Esophagus squamous epithelium (tissue), 5 donors: ENCODE measurements around the gene LPO. TPM values are rescaled to one million over a fixed set of nuclear protein-coding genes. Genes with fewer than 3 reads are reported as not detected.

ENCODE experiments used
- DNase-seq: peaks from one replicate; lab custom pipeline; 2025; lab: John Stamatoyannopoulos, UW
- H3K27ac ChIP-seq, 4 donors: fragments of 200-600 bp; sonication (generic); one replicate each; pipeline ENCODE4 v1.5.1; 2016 to 2019; ENCODE audit warnings: mild to moderate bottlenecking in 1 of 4
- H3K27me3 ChIP-seq, 4 donors: fragments of 200-600 bp; sonication (generic); 1 replicate in 3 of 4; 2 replicates in 1 of 4; pipeline versions ENCODE4 v1.5.1 to v1.6.0; 2017 to 2021; ENCODE audit warnings: antibody characterized with exemption in 1 of 4
- H3K36me3 ChIP-seq, 3 donors: fragments of 200-600 bp; sonication (generic); one replicate each; pipeline ENCODE4 v1.5.1; 2016 to 2019
- H3K4me1 ChIP-seq, 3 donors: fragments of 200-600 bp; sonication (generic); one replicate each; pipeline ENCODE4 v1.5.1; 2017 to 2019
- H3K4me3 ChIP-seq, 4 donors: fragments of 200-600 bp; sonication (generic); 1 replicate in 3 of 4; 2 replicates in 1 of 4; pipeline ENCODE4 v1.5.1; 2016 to 2019; ENCODE audit warnings: mild to moderate bottlenecking in 2 of 4, moderate library complexity in 1 of 4
- H3K9me3 ChIP-seq, 3 donors: fragments of 200-600 bp; sonication (generic); one replicate each; pipeline ENCODE4 v1.5.1; 2016 to 2019
- CTCF ChIP-seq, 6 experiments: fragments of 450-650 bp in 4 of 6; fragments of 200-600 bp in 2 of 6; sonication (generic) in 2 of 6; IDR thresholded peaks; one replicate each; pipeline ENCODE4 v1.5.1; 2016 to 2019; ENCODE audit warnings: antibody characterized with exemption in 6 of 6, mild to moderate bottlenecking in 4 of 6, moderate library complexity in 4 of 6
- POLR2A ChIP-seq, 4 donors: fragments of 450-650 bp; IDR thresholded peaks; one replicate each; pipeline ENCODE4 v1.6.1; 2017; ENCODE audit warnings: antibody characterized with exemption in 4 of 4, mild to moderate bottlenecking in 4 of 4, moderate library complexity in 3 of 4
- WGBS, 2 donors: methylation state at CpG; one replicate each; pipeline ENCODE4 v1.1.5; 2018; 5-methylcytosine and 5-hydroxymethylcytosine counted together
- intact Hi-C: fragments of 100-400 bp; cut with DNase I; formaldehyde crosslinking; loops from one replicate; pipeline ENCODE4 v1.15.0; 2022
- total RNA-seq, 4 donors: library from RNA; depleted of rRNA; stranded (reverse); fragments of >200 nt; gene quantifications; one replicate each; pipeline ENCODE4 v1.1.0, GENCODE V29; 2016
- donor health status: DM: yes; HTN: yes; CAD: no.

LPO gene
- total RNA-seq, 4 donors from 2014 or later: 0.27 to 2.5 TPM; not detected in 2

GRCh38 chr17:58263773-58264172 is 25.4 kb downstream of the LPO start:
- H3K27me3 ChIP-seq: peaks cover 0 to 90% (median 3%) of the 10 kb centered on the region in 4 donors
- intact Hi-C loops: no loop called here
- TF ChIP-seq CTCF (IDR thresholded peaks at IDR 0.05) (no peak), POLR2A (IDR thresholded peaks at IDR 0.05) (no peak)
- no peak overlapping the region for H3K27ac ChIP-seq
- H3K9me3 ChIP-seq: no peaks in the 10 kb centered on the region
- H3K36me3 ChIP-seq: no peaks in the 10 kb centered on the region
- H3K4me1 ChIP-seq: no peaks in the 10 kb centered on the region
- no peak for DNase-seq
- H3K4me3 ChIP-seq: no peak overlapping the region
- 67 to 69% methylated on average over 1 of the region's 1 CpG for WGBS, 2 donors

GRCh38 chr17:58264407-58265103 is 26.2 kb downstream of the LPO start:
- H3K4me3 ChIP-seq: no peak overlapping the region
- no peaks in the 10 kb centered on the region for H3K9me3 ChIP-seq
- peaks cover 0 to 84% (median 2%) of the 10 kb centered on the region in 4 donors for H3K27me3 ChIP-seq
- WGBS, 2 donors: 74 to 78% methylated on average over 6 of the region's 6 CpGs
- no peaks in the 10 kb centered on the region for H3K4me1 ChIP-seq
- intact Hi-C loops: no loop called here
- DNase-seq: no peak
- H3K36me3 ChIP-seq: no peaks in the 10 kb centered on the region
- no peak overlapping the region for H3K27ac ChIP-seq
- TF ChIP-seq POLR2A (IDR thresholded peaks at IDR 0.05): no peak
- no peak for TF ChIP-seq CTCF (IDR thresholded peaks at IDR 0.05)

- no peaks in the 10 kb centered on the region for H3K4me1 ChIP-seq
- peaks cover 0 to 77% (median under 1%) of the 10 kb centered on the region in 4 donors for H3K27me3 ChIP-seq
- no peak for DNase-seq
- no peaks in the 10 kb centered on the region for H3K36me3 ChIP-seq
- H3K4me3 ChIP-seq: no peak overlapping the region
- intact Hi-C loops: no loop called here
- TF ChIP-seq CTCF (IDR thresholded peaks at IDR 0.05) (no peak), POLR2A (IDR thresholded peaks at IDR 0.05) (no peak)
- no peaks in the 10 kb centered on the region for H3K9me3 ChIP-seq
- H3K27ac ChIP-seq: no peak overlapping the region
- 70 to 74% methylated on average over 4 of the region's 4 CpGs for WGBS, 2 donors
Measured at GRCh38 chr17:58265271-58265670, 26.9 kb downstream of the LPO start.

GRCh38 chr17:58265902-58266875 is 27.8 kb downstream of the LPO start:
- no peak overlapping the region for H3K4me3 ChIP-seq
- H3K9me3 ChIP-seq: no peaks in the 10 kb centered on the region
- no peak for DNase-seq
- H3K36me3 ChIP-seq: no peaks in the 10 kb centered on the region
- no peak overlapping the region for H3K27ac ChIP-seq
- WGBS, 2 donors: 83 to 91% methylated on average over 5 to 6 of the region's 7 CpGs
- intact Hi-C loops: no loop called here
- TF ChIP-seq POLR2A (IDR thresholded peaks at IDR 0.05) (no peak), CTCF (IDR thresholded peaks at IDR 0.05) (no peak)
- H3K4me1 ChIP-seq: no peaks in the 10 kb centered on the region
- H3K27me3 ChIP-seq: peaks cover 0 to 67% (median 0%) of the 10 kb centered on the region in 4 donors
